Activated naive CD8-positive, alpha-beta T cell treated with anti-CD3 and anti-CD28 coated beads, Interleukin-2, amount 50 U/mL, for 24 hours (primary cell): ENCODE data around the gene LSS.

Experiments used
- ATAC-seq: fragments of 150-1000 bp; cut with Tn5 transposase; one replicate; pipeline ENCODE4 v1.10.0; 2021
- DNase-seq: peaks from one replicate; pipeline ENCODE4 v3.0.0; 2021
- H3K27ac Mint-ChIP-seq: one replicate; pipeline ENCODE4 v1.8.0; 2021; ENCODE audit warnings: mild to moderate bottlenecking, mixed read lengths
- H3K27me3 Mint-ChIP-seq: one replicate; pipeline ENCODE4 v1.8.0; 2021; ENCODE audit warnings: mixed read lengths
- H3K36me3 Mint-ChIP-seq: one replicate; pipeline ENCODE4 v1.8.0; 2021; ENCODE audit warnings: low read depth, mixed read lengths
- H3K4me1 Mint-ChIP-seq: one replicate; pipeline ENCODE4 v1.8.0; 2021; ENCODE audit warnings: mixed read lengths
- H3K4me3 Mint-ChIP-seq: one replicate; pipeline ENCODE4 v1.8.0; 2021; ENCODE audit warnings: mild to moderate bottlenecking, moderate library complexity, mixed read lengths
- H3K9me3 Mint-ChIP-seq: one replicate; pipeline ENCODE4 v1.8.0; 2021; ENCODE audit warnings: mixed read lengths

The LSS gene

DNA sequence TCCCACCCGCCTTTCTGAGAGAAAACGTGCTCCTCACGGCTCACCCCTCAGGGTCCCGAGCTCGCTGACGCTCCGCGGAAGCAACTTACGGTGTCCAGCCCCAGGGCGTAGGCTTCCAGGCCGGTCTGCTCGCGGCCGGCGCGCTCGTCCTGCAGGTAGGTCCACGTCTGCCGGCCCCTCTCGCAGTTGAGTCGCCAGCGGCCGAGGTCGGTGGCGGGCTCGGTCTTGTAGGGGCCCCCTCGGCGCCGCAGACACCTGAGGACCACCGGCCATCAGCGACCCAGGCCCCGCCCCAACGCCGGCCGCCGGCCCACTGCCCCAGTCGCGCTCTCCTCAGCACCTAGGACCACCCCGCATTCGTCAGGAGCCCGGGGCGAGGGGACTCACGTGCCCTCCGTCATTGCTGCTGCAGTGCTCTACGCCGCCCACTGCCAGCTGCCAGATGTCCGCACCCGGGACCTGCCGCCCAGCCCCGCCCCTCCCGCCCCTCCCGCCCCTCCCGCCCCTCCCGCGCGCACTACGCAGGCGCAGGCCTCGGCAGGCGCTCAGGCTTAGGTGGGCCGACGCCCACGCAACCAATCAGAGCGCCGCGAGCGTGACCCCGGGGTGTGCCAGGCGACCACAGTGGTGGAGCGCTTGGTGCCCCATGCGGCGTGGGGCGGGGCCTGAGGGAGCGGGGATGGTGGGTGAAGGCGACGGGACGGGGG lies at the start of gene LSS:
Gene LSS (minus strand): TSS at position 430 of the 707 bp plus-strand sequence. CDS start 29 bp downstream, at position 401.
- H3K9me3 Mint-ChIP-seq = no peaks in the 10 kb centered on the region
- peak; percentile 93 for ATAC-seq
- H3K27ac Mint-ChIP-seq = peak within 1 kb of the TSS; percentile 96
- H3K36me3 Mint-ChIP-seq = peaks cover 21% of the 10 kb centered on the region
- H3K27me3 Mint-ChIP-seq = no peaks in the 10 kb centered on the region
- H3K4me1 Mint-ChIP-seq = peaks cover 36% of the 10 kb centered on the region
- DNase-seq = peak; percentile 97
- peak within 1 kb of the TSS; percentile 89 for H3K4me3 Mint-ChIP-seq

DNA sequence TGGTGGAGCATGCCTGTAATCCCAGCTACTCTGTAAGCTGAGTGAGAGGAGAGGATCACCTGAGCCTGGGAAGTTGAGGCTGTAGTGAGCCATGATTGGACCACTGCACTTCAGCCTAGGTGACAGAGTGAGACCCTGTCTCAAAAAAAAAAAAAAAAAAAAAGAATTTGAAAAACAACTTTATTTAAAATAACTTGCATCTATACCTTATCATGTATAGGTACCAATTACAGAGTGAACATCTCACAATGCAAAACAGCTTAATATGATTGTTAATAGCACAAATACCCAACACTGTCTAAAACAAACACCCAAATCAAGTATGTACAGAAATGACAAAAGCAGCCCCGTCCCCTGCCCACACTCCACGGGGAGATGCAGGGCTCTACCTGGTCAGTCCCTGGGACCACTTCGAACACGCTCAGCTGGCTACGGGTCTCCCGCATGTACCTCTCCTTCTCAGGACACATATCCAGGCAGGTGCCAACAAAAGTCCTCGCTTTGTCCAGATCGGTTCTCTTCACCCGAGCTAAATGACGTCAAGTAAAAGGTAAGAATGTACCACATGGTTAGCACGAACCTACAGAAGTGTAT lies 46.3 kb upstream of the LSS start:
- ATAC-seq (no peak), DNase-seq (no peak)
- no peaks in the 10 kb centered on the region for H3K4me1 Mint-ChIP-seq
- H3K27ac Mint-ChIP-seq = no peak overlapping the region
- no peaks in the 10 kb centered on the region for H3K27me3 Mint-ChIP-seq
- H3K4me3 Mint-ChIP-seq = no peak overlapping the region
- H3K9me3 Mint-ChIP-seq = no peaks in the 10 kb centered on the region
- H3K36me3 Mint-ChIP-seq = peaks cover 59% of the 10 kb centered on the region

DNA sequence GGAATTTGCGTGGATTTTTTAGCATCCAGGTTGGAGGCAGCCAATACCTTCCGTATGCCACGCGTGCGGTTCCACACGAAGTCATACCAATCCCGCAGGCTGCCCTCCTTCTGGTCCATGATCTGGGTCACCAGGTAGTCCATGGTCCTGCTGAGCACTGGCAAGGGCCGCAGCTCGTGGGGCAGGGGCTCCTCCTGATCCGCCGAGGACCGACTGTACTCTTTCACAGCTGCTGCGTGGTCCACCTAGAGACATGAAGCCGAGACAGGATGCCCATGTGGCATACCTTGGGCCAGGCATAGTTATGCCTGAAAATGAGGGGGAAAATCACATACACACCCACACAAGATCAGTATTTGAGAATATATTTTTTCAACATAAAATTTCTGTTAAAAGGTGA lies 44.8 kb upstream of the LSS start:
- no peak for ATAC-seq
- Mint-ChIP-seq H3K9me3 (no peaks in the 10 kb centered on the region), H3K4me3 (no peak overlapping the region), H3K36me3 (peaks cover 55% of the 10 kb centered on the region), H3K4me1 (no peaks in the 10 kb centered on the region), H3K27ac (no peak overlapping the region), H3K27me3 (no peaks in the 10 kb centered on the region)
- no peak for DNase-seq

- DNase-seq = no peak
- Mint-ChIP-seq H3K27me3 (no peaks in the 10 kb centered on the region), H3K36me3 (peaks cover 47% of the 10 kb centered on the region)
Observed at GRCh38 chr21:46269466-46269865, 40.9 kb upstream of the LSS start.

DNA sequence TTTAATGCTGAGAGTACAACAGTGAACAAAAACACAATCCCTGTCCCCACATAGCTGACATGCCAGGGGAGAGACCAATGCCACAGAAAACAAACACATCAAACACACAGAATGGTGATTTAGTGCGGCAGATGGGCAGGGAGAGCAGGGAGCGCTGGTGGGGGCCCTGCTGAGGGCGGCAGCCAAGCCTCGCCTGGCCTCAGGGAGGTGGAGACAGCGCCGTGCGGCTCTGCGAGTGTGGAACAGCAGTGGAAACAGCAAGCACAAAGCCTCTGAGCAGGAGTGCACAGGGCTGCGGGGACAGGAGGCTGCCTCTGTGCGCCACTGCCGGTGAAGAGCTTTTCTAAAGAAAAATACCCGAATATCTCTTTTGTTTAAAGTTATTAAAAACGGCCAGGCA lies 39.8 kb upstream of the LSS start:
- H3K4me3 Mint-ChIP-seq = no peak overlapping the region
- no peak overlapping the region for H3K27ac Mint-ChIP-seq
- peaks cover 41% of the 10 kb centered on the region for H3K36me3 Mint-ChIP-seq
- DNase-seq = no peak
- no peak for ATAC-seq
- H3K27me3 Mint-ChIP-seq = no peaks in the 10 kb centered on the region
- H3K4me1 Mint-ChIP-seq = no peaks in the 10 kb centered on the region
- no peaks in the 10 kb centered on the region for H3K9me3 Mint-ChIP-seq

More at GRCh38 chr21:46269466-46269865, 40.9 kb upstream of the LSS start:
- Mint-ChIP-seq H3K27ac (no peak overlapping the region), H3K9me3 (no peaks in the 10 kb centered on the region), H3K4me3 (no peak overlapping the region), H3K4me1 (no peaks in the 10 kb centered on the region)
- no peak for ATAC-seq

GRCh38 chr21:46266946-46267345 lies 38.4 kb upstream of the LSS start:
- H3K4me3 Mint-ChIP-seq = no peak overlapping the region
- H3K36me3 Mint-ChIP-seq = peaks cover 32% of the 10 kb centered on the region
- H3K27ac Mint-ChIP-seq = no peak overlapping the region
- no peaks in the 10 kb centered on the region for H3K9me3 Mint-ChIP-seq
- no peaks in the 10 kb centered on the region for H3K27me3 Mint-ChIP-seq
- H3K4me1 Mint-ChIP-seq = no peaks in the 10 kb centered on the region
- ATAC-seq (no peak), DNase-seq (no peak)

DNA sequence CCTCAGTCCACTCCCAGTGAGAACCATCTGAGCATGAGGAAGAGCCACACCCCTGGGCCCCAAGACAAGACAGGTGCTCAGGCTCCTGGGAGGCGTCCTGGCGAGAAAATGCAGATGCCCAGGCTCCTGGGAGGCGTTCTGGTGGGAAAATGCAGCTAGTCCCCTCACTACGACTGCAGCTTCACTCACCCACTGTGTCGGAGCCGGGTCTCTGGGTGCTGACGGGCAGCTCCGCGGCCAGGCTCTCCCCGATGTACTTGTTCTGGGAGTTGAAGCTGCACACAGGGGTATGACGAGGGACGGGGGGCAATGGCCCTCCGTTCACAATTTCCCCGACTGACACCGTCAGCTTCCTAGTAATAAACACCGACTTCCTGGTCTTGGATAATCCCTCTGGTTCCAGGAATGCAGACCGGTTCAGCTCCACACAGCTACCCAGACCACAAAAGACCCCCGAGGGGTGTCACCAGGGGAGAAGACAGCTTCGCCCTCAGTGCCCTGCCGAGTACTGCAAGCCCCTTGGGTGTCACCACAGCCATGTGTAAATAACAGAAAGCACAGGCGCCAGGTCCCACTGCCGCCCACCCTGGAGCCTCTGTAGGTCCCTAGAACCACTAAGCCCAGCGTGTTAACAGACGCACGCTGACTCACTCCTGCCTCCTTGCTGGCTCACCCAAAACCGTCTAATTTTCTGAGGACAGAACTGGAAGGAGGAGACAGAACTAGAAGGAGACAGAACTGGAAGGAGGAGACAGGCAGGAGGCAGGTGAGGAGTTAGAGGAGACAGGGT lies 37.4 kb upstream of the LSS start:
- Mint-ChIP-seq H3K4me1 (no peaks in the 10 kb centered on the region), H3K4me3 (no peak overlapping the region), H3K27me3 (no peaks in the 10 kb centered on the region), H3K9me3 (no peaks in the 10 kb centered on the region), H3K27ac (no peak overlapping the region), H3K36me3 (peaks cover 34% of the 10 kb centered on the region)
- no peak for DNase-seq
- no peak for ATAC-seq

GRCh38 chr21:46264690-46265144 lies 36.1 kb upstream of the LSS start:
- Mint-ChIP-seq H3K36me3 (peaks cover 31% of the 10 kb centered on the region), H3K9me3 (no peaks in the 10 kb centered on the region), H3K4me3 (no peak overlapping the region), H3K4me1 (no peaks in the 10 kb centered on the region), H3K27ac (no peak overlapping the region), H3K27me3 (no peaks in the 10 kb centered on the region)
- DNase-seq (no peak), ATAC-seq (no peak)

GRCh38 chr21:46264046-46264689 lies 35.6 kb upstream of the LSS start:
- H3K27me3 Mint-ChIP-seq = no peaks in the 10 kb centered on the region
- H3K36me3 Mint-ChIP-seq = peaks cover 31% of the 10 kb centered on the region
- no peak overlapping the region for H3K27ac Mint-ChIP-seq
- no peaks in the 10 kb centered on the region for H3K4me1 Mint-ChIP-seq
- H3K4me3 Mint-ChIP-seq = no peak overlapping the region
- DNase-seq (no peak), ATAC-seq (no peak)
- H3K9me3 Mint-ChIP-seq = no peaks in the 10 kb centered on the region

DNA sequence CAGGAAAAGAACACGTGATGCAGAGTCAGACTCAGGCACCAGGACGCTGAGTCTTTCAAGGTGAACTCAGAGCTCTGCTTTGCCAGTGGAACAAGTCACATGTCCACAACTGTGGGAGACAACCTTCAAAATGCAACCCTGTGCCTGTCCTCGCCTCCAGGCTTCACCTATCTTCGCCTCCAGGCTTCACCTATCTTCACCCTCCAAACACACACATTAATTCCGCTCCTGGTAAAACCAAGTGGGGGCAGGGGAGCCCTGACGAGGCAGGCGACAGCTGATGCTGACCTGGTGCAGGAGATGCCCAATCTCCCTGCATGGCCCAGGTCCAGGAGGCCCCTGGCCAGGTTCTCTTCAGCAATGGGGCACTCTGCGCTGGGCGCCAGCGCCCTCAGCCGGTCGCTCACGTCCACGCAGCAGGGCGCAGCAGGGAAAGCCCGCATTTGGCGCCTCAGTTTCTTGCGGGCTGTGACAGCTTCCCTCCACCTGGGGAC lies 28.0 kb upstream of the LSS start:
- H3K9me3 Mint-ChIP-seq = no peaks in the 10 kb centered on the region
- no peak overlapping the region for H3K4me3 Mint-ChIP-seq
- H3K4me1 Mint-ChIP-seq = peaks cover 27% of the 10 kb centered on the region
- peaks cover 64% of the 10 kb centered on the region for H3K36me3 Mint-ChIP-seq
- DNase-seq = no peak
- no peak for ATAC-seq
- H3K27me3 Mint-ChIP-seq = no peaks in the 10 kb centered on the region
- no peak overlapping the region for H3K27ac Mint-ChIP-seq

- H3K9me3 Mint-ChIP-seq = no peaks in the 10 kb centered on the region
- DNase-seq = no peak
- H3K4me1 Mint-ChIP-seq = peaks cover 32% of the 10 kb centered on the region
- ATAC-seq = no peak
- H3K27ac Mint-ChIP-seq = no peak overlapping the region
- H3K4me3 Mint-ChIP-seq = no peak overlapping the region
- no peaks in the 10 kb centered on the region for H3K27me3 Mint-ChIP-seq
- peaks cover 65% of the 10 kb centered on the region for H3K36me3 Mint-ChIP-seq
Observed at GRCh38 chr21:46255758-46256337, 27.3 kb upstream of the LSS start.

DNA sequence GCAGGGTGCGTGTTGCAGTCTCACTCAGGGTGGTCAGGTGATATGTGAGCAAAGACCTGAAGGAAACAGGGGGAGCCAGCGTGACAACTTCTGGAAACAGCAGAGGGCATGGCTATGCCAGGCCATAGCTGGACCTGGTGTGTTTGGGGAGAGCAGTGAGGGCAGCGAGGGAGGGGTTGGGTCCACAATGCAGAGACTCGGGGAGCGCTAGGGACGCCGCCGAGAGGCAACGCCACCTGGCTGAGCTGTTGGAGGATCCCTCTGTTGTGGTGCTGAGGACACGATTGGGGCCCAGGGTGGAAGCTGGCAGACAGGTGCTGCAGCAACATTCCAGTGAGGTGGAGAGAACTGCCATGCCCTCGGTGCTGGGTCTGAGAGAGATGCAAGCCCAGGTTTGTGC lies 26.6 kb upstream of the LSS start:
- no peaks in the 10 kb centered on the region for H3K9me3 Mint-ChIP-seq
- peaks cover 36% of the 10 kb centered on the region for H3K4me1 Mint-ChIP-seq
- H3K27me3 Mint-ChIP-seq = no peaks in the 10 kb centered on the region
- no peak for ATAC-seq
- H3K4me3 Mint-ChIP-seq = no peak overlapping the region
- no peak for DNase-seq
- H3K27ac Mint-ChIP-seq = peak overlapping the region; percentile 0
- peaks cover 70% of the 10 kb centered on the region for H3K36me3 Mint-ChIP-seq

DNA sequence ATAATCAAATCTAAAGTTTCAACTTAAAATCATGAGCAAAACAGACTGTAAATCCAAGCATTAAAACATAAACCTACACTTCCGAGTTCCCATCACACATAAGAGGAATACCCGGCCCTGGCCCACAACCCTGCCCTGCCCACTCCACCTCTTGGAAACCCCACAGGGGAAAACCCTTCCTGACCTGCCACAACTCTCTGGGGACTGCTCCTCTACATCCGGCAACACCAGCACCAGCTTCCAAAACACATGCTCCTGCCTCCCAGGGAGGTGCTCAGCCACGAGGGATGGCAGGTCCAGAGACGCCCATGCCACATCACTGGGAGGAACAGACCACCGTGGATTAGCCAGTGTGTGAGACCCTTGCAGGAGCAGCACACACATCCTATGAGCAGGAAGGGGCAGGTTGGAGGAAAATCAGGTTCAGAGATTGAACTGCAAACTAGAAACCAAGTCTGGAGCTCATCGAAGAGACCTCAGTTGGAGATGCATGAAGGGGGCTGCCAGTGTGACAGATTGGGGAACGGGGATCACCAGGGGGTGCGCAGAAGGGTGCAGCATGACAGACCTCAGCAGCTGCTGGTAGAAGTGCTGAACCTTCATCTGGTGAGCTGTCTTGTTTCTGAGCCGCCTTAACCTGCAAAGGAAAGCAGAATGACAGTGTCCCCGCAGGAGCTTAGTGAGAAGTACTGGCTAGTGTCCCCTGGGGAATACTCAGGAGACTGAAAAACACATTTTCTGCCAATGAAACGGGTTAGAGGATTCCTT lies 25.8 kb upstream of the LSS start:
- ATAC-seq = no peak
- no peaks in the 10 kb centered on the region for H3K27me3 Mint-ChIP-seq
- peak overlapping the region; percentile 83 for H3K27ac Mint-ChIP-seq
- peaks cover 75% of the 10 kb centered on the region for H3K36me3 Mint-ChIP-seq
- no peak overlapping the region for H3K4me3 Mint-ChIP-seq
- DNase-seq = no peak
- H3K9me3 Mint-ChIP-seq = no peaks in the 10 kb centered on the region
- H3K4me1 Mint-ChIP-seq = peaks cover 41% of the 10 kb centered on the region
